Measurements from ENCODE around the gene TSPAN4. TPM values are rescaled to one million over a fixed set of nuclear protein-coding genes. Genes with fewer than 3 reads are reported as not detected.

Gene TSPAN4
- total and polyA plus RNA-seq, 2 of the 13 experiments (the other 11 are each of a cell fraction or from before 2014, with no cell fraction given), result 31.7 to 68.3 TPM

GRCh38 chr11:838441-839279, 4.0 kb upstream of the TSPAN4 start (continued):
- TF ChIP-seq, protein P1, sequence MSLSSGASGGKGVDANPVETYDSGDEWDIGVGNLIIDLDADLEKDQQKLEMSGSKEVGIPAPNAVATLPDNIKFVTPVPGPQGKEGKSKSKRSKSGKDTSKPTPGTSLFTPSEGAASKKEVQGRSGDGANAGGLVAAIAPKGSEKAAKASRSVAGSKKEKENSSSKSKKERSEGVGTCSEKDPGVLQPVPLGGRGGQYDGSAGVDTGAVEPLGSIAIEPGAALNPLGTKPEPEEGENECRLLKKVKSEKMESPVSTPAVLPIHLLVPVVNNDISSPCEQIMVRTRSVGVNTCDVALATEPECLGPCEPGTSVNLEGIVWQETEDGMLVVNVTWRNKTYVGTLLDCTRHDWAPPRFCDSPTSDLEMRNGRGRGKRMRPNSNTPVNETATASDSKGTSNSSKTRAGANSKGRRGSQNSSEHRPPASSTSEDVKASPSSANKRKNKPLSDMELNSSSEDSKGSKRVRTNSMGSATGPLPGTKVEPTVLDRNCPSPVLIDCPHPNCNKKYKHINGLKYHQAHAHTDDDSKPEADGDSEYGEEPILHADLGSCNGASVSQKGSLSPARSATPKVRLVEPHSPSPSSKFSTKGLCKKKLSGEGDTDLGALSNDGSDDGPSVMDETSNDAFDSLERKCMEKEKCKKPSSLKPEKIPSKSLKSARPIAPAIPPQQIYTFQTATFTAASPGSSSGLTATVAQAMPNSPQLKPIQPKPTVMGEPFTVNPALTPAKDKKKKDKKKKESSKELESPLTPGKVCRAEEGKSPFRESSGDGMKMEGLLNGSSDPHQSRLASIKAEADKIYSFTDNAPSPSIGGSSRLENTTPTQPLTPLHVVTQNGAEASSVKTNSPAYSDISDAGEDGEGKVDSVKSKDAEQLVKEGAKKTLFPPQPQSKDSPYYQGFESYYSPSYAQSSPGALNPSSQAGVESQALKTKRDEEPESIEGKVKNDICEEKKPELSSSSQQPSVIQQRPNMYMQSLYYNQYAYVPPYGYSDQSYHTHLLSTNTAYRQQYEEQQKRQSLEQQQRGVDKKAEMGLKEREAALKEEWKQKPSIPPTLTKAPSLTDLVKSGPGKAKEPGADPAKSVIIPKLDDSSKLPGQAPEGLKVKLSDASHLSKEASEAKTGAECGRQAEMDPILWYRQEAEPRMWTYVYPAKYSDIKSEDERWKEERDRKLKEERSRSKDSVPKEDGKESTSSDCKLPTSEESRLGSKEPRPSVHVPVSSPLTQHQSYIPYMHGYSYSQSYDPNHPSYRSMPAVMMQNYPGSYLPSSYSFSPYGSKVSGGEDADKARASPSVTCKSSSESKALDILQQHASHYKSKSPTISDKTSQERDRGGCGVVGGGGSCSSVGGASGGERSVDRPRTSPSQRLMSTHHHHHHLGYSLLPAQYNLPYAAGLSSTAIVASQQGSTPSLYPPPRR (CRISPR knock-in tag; IDR thresholded peaks at IDR 0.05; ENCODE audit: borderline replicate concordance), result 0 out of 2 replicates have a peak, but pooled peaks have one; percentile 41
- TF ChIP-seq, protein P2, sequence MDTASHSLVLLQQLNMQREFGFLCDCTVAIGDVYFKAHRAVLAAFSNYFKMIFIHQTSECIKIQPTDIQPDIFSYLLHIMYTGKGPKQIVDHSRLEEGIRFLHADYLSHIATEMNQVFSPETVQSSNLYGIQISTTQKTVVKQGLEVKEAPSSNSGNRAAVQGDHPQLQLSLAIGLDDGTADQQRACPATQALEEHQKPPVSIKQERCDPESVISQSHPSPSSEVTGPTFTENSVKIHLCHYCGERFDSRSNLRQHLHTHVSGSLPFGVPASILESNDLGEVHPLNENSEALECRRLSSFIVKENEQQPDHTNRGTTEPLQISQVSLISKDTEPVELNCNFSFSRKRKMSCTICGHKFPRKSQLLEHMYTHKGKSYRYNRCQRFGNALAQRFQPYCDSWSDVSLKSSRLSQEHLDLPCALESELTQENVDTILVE (CRISPR knock-in tag; IDR thresholded peaks at IDR 0.05), result 0 out of 2 replicates have a peak, but pooled peaks have one; percentile 30
- TF ChIP-seq ZIK1 (CRISPR knock-in tag; IDR thresholded peaks at IDR 0.05; ENCODE audit: borderline replicate concordance, low read depth) (peak; percentile 89; the same call in 1 of the 2 replicates), NFE2L2 (IDR thresholded peaks at IDR 0.05; ENCODE audit: low read length) (no peak), POLR2G (IDR thresholded peaks at IDR 0.05; ENCODE audit: low read depth, low read length) (peak; percentile 48), MEIS2 (CRISPR knock-in tag; IDR thresholded peaks at IDR 0.05) (peak; percentile 46; the same call in 1 of the 2 replicates), ZNF605 (CRISPR knock-in tag; IDR thresholded peaks at IDR 0.05) (peak; percentile 39; the same call in 1 of the 2 replicates), ZXDC (CRISPR knock-in tag; IDR thresholded peaks at IDR 0.05) (peak; percentile 81; the same call in 1 of the 2 replicates), KDM4B (CRISPR knock-in tag; IDR thresholded peaks at IDR 0.05) (no peak), NR2F1 (CRISPR knock-in tag; IDR thresholded peaks at IDR 0.05) (peak; percentile 24 to 46; a peak in 3 of 4 replicates), ZNF564 (CRISPR knock-in tag; IDR thresholded peaks at IDR 0.05) (0 out of 2 replicates have a peak, but pooled peaks have one; percentile 68), SCMH1 (CRISPR knock-in tag; IDR thresholded peaks at IDR 0.05; ENCODE audit: borderline replicate concordance) (no peak), SMYD3 (CRISPR knock-in tag; IDR thresholded peaks at IDR 0.05) (no peak), ZNF614 (CRISPR knock-in tag; IDR thresholded peaks at IDR 0.05; ENCODE audit: borderline replicate concordance) (0 out of 2 replicates have a peak, but pooled peaks have one; percentile 37), ZBTB26 (CRISPR knock-in tag; IDR thresholded peaks at IDR 0.05; ENCODE audit: borderline replicate concordance) (no peak)
- TF ChIP-seq, protein P3, sequence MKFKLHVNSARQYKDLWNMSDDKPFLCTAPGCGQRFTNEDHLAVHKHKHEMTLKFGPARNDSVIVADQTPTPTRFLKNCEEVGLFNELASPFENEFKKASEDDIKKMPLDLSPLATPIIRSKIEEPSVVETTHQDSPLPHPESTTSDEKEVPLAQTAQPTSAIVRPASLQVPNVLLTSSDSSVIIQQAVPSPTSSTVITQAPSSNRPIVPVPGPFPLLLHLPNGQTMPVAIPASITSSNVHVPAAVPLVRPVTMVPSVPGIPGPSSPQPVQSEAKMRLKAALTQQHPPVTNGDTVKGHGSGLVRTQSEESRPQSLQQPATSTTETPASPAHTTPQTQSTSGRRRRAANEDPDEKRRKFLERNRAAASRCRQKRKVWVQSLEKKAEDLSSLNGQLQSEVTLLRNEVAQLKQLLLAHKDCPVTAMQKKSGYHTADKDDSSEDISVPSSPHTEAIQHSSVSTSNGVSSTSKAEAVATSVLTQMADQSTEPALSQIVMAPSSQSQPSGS (CRISPR knock-in tag; IDR thresholded peaks at IDR 0.05), result peak; percentile 55; the same call in 1 of the 2 replicates
